NOMO-1 (cell line): ENCODE measurements around the gene DMD.
A peak's percentile ranks its signal among the peaks of the same experiment; 100 is the strongest.
"Not testable (repeated sequence)": the region's sequence is repeated elsewhere in the genome, so short reads cannot be mapped to it uniquely, and the experiment has no call there.

ENCODE experiments used
- DNase-seq, 2 experiments: peaks; one replicate each; lab custom pipeline; 2025; ENCODE audit not compliant: unreplicated experiment in 2 of 2; lab: John Stamatoyannopoulos, UW

The DMD gene

DNA sequence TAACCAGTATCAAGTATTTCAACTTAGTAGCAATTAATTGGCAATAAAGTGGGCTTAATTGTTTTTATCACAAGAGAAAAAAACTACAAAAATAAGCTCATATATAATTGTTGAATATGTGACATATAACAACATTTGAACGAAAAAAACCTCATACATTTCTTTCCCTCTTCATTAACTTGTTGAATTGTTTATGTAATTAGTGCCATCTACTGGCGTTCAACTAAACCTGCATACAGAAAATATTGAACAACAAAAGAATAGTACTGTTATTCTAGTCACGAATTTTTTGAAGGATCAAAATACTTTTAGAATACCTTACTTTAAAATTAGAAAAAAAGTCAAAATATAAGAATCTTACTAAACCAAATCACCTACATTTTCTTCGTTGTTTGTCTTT is 1553.0 kb downstream of the DMD start:
- DNase-seq, result peak in 1 of 2 experiments; percentile 54

DNA sequence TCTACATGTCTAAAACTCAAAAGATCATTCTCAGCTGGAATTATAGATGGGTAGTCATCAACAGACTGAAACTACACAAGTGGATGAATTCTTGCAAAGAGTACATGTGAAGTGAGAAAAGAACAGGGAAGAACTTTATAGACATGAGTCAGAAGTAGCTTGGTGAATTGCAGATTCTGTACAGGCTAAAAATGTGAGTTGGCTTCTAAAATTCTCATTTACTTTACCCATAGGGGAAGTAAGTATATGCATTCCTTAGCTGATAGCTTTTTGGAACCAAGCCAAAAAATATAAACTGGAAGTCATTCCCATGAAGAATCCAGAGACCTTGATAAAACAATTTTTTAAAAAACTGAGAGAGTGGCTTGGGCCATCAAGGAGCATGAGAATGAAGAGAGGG is 1555.3 kb downstream of the DMD start:
- no peak for DNase-seq

DNA sequence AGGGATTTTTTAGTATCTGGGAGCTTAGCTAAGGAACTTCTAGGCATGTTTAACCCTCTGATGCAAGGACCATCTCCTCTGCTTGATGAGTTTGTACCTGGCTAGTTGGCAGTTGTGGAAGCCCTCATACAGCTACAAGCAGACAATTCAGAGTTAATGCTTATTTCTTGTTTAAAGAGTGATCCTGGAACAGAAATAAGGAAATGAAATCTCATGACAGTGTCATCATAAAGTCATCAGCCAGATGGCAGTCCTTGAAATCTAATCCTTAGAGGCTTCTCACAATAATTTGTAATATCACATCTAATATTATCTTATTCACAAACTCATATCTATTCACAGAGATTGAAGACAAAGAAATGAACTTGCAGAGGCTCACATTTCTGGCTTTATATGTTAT is 1557.9 kb downstream of the DMD start:
- DNase-seq, result peak in 1 of 2 experiments; percentile 52

DNA sequence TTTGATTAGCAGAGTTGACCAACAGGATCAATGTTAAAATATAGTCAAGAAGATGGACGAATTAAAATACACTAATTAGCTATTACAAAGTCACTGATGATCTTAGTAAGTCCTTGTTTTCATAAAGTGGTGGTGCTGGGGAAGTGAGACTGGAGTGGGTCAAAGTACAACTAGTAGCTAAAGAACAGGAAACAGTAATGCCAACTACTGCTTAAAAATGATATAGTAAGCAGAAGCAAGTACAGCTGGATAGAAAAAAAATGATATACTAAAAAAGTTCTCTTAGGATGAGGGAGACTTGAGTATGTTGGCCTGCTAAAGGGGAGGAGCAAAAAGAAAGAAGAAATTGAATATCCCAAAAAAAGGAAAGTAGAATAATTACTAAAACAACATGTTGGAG is 1558.7 kb downstream of the DMD start:
- peak; percentile 43 to 81 for DNase-seq

DNA sequence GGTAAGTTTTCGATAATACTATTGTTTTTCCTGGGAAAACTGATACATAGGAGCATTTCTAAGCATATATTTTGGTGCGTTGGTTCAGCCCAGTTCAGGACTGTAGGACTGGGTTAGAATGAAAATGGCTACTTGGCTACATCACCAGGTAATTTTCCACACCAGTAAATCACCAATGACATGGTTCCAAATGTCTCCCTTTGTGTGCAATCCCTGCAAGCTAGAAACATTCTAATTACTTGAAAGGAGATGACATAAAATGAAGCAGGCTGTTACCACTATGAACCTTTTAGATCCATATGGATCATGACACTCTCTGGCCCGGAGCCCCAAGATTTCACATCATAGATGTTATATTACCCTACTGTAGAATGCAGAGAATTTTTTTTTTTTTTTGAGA is 1562.1 kb downstream of the DMD start:
- no peak for DNase-seq

DNA sequence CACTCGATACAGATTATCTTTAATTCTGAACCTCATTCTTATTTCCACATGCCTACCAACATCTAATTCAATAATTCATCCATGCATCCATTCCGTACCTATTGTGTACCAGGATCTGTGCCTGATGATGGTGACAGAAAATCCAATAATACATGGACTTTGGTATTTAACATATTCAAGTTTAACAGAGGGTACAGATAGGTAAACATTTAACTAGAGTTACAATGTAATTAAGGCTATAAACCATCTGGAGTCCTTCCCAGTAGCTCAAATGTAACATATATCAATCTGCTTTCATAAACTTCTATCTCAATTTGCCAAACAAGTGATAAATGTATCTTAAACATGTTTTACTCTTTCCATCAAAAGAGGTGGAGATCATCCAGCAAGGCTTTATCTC is 1578.0 kb downstream of the DMD start:
- DNase-seq, result no peak

DNA sequence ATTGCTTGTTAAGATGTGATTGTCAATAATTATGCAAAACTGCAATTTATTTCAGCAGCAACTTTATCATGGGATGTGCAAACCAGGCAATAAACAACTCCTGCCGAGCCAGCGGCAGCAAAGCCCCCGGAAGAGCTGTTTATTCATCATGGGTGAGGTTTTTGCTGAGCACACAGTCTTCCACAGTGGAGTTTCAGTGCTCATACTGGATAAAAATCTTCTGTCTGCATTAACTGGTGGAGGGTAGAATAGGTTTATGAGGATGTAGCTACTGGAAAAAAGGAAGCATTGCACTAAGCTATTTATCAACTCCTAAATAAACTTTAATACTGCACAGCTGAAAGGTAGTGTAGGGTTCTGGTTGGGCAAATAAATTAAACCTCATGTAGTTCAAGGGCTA is 1582.2 kb downstream of the DMD start:
- DNase-seq, result no peak

DNA sequence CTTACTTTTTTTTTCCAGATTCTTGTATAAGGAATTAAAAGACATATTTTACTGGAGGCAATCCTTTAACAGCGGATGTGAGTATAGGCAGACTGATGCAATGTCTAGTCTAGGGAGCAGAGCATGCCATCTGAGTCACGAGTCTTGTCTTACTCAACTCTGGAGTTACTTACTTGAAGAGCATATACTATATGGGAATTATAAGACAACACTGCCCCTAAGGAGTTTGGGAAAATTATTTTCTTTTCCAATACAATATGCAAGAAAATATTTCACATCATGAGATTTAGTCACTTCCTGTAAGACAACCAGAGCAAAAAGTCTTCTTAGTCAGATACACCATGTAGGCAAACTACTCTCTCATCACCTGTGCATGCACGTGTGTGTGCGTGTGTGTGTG is 1602.2 kb downstream of the DMD start:
- peak in 1 of 2 experiments; percentile 11 for DNase-seq

DNA sequence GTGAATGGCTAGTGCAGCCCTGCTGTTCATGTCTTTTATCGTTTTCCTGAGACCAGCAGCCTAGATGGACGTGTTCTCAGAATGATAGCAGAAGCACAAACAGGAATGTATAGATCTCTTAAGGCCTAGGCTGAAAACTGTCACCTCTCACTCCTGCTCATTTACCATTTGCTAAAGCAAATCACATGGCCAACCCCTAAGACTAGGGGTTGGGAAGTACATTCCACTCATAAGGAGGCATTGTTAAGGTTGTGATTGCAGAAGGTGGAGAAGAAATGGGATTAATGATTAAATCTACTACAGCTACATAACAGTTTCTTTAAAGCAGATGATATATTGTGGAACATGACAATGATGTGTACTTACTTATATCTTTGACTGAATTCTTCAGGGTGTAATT is 1602.7 kb downstream of the DMD start:
- no peak for DNase-seq

DNA sequence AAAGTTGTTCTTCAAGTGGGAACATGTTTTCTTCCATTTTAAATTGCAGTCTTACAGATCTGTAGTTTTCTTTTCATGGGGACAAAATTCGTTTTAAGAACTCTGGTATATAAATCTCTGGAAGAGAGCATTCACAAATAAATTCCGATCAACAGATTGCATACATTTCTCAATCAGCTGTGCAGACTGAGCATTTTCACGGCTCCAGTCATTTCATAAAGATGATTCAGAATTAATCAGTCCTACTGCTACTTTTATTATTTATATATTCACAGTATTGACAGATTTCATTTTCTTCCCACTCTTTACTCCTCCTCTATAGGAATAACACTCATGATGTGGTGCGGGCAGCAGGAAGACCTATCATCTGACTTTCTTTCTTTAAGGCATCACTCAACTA is 1604.6 kb downstream of the DMD start:
- no peak for DNase-seq

DNA sequence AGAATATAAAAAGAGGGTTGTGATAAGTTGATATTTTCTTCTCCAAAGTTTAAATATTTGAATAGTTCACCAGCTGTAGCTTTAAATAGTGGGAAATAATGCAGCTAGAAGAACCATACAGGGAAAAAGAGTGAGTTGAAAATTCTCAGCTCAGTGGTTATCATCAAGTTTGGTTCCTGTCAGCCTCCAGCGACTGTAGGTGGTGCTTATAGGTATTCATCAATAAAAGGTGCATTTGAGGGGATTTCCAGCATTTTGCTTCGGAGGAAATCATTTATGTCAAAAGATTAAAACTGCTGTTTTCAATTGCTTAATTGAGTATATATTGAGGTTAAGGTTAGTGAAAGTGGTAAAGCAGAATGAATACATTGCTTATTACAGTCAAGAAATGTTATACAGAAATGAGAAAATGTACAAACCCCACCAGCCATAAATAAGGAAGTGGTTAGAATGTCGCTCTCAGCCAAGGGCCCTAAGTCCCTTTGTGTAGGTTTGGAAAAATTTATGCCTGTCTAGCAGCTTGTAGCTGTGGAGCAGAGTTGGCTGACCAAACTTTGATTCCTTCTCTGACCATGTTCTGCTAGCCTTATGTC is 1606.6 kb downstream of the DMD start:
- DNase-seq, result peak; percentile 46 to 54

DNA sequence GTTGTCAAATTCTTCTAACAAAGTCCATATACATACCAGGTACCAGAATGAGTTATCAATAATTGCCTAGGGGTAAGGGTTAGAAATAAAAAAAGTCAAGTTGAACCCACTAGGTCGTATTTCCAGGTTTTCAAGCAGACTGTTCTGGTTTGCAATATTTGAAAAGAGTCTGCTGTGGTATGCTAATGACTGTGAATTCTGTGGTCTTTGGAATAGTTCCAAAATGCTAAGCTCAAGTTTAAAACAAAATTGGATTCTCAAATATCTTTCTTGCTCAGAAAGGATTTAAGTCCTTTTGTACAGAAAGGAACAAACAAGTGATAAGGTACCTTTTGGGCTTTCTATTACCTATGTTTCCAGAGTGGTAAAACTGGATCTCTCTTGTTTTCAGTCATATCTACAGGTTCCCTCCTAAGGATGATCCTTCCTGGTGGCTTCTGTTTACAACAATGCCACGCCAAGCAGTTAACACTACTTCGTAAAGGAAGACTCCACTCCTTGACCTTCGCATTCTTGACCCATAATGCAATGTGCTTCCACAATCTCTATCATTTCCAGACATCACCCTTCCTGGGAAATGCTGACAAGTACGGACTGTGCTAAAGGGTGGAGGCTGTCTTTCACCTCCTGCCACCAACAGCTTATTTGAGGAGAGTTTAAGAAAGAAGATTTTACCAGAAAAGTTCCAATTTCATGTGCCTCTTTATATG is 1607.8 kb downstream of the DMD start:
- no peak for DNase-seq

DNA sequence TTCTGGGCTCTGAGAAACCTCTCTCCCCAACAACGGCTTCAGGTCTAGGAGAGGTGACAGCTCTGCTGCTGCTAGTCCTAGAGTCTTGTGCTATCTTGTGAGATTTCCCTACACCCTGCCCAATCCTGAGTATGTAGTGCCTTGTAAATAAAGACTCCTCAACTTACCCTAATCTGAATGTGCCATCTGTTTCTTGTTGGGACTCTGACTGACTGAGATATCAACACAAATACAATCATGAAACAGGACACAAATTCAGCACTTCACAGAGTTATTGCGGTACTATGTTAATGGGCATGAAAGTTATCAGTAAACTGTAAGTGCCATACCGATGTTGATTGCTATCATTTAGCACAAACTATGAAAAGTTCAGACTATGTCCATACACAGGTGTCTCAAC is 1610.5 kb downstream of the DMD start:
- DNase-seq, result no peak

DNA sequence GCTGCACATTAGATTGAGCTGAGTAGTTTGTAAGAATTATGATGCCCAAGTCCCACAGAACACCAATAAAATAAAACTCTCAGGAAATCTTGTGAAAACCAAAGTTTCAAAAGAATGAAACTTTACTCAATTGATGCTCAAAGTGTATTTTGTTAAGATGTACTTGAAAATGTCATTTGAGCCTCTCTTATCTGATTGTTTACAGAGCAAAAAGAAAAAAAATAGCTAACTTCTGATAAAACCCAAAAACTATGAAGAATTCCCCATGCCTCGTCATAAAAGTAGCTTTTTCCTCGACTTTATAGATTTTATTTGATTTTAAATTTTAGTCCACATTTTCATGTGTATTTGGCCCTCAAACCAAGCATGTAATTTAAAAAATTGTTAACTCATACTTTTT is 1618.0 kb downstream of the DMD start:
- DNase-seq, result no peak

DNA sequence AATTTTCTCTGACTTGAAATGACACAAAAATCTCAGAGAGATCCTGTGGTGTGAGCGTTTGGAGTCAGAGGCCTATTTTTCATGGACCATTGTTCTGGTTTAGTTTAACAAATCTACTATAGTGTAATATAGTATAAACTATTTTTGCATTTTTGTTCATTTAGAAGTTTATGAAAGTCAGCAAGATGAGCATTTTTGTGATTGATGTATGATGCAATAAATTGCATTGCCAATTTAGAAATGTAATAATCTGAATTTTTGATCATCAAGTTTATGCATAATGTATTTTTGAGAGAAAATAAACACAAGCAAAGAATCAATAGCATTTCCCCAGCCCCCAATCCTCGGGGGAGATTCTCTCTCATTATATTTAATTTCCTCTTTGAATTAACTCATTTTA is 1620.0 kb downstream of the DMD start:
- no peak for DNase-seq

DNA sequence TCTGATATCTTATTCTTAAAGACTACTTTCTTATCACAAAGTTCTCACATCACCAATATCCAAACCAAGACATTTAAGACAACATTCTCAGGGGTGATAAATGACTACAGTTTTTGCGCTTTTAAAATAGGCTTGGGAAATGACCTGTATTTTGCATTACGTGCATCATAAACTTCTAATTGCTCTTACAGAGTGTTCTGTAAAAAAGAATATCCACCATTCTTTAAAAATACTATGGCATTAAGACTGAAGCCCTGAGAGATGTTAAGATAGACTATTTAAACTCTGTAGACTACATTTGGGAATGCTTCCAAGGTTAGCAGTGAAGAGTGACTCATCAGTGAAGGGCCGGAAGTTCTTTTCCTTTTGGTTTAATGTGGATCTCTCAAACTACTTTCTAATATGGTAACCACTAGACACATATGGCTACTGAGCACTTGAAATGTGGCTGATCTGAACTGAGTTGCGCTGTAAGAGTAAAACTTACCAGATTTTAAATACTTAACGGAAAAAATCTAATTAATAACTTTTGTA is 1620.7 kb downstream of the DMD start:
- no peak for DNase-seq

DNA sequence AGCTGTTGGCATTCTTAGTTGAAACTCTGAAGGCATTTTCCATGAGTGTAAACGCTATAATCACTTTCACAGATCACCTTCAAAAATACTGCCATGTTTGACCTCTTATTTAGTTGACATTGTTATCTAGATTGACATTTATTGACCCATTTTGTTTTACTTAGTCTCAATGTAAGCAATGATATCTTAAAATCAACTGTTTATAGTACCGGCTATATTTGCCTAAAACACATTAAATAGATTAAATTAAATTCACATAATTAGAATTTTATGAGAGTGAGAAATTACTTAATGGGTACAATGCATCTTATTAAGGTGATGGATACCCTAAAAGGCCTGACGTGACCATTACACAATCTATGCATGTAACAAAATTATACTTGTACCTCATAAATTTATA is 1621.8 kb downstream of the DMD start:
- DNase-seq, result no peak

DNA sequence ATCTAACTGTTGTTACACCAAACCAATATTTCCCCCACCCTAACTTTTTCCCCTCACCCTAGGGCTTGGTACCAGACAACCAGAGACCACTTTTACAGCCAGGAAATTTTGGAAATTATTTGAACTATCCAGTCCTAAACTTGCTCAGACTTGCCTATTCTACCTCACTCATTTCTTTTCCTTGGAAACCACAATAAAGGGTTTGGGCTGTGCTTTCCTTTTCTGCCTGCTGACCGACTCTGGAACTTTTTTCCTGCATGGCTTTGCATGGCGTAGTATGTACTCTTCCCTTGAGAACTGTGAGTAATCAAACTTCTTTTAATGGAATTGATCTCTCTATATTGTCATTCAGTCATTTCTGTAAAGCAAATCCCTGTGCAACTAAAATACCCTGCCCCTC is 1623.0 kb downstream of the DMD start:
- DNase-seq, result no peak

DNA sequence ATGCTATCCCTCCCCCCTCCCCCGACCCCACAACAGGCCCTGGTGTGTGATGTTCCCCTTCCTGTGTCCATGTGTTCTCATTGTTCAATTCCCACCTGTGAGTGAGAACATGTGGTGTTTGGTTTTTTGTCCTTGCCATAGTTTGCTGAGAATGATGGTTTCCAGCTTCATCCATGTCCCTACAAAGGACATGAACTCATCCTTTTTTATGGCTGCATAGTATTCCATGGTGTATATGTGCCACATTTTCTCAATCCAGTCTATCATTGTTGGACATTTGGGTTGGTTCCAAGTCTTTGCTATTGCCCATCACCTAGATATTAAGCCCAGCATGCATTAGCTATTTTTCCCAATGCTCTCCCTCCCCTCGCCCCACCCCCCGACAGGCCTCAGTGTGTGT is 1627.5 kb downstream of the DMD start:
- DNase-seq, result not testable (repeated sequence)

DNA sequence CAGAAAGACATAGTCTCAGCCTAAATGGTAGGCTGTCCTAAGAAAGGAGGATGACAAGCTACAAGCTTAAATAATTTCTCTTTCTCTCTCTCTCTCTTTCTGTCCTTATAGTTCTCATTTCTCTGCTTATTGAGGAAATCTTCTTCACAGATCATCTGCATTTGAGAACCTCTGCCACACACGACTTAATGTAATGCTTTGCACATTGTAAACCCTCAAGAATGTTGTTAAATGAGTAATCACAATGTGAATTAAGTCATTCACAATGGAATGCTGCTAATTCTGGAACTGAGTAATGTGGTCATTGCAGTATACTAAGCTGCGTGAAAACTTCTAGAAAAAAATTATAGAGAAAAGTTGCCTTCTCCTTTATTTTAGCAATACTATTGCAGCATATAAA is 1630.6 kb downstream of the DMD start:
- DNase-seq, result no peak

DNA sequence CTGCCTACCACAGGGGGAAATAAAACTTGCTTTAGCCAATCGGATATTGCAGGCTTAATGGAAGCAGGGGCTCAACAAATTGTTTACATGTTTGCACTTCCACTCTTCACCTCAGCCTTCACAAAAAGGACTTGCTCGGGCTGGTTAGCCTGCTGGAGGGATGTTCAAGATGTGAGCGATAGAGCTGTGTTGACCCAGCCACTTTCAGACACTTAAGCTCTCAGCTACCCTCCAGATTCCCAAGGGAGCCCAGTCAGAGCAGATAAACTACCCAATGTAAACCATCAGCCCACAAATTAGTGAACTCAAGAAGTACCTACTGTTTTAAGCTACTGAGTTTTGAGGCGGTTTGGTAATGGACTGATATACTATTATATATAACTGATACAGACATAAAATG is 1631.1 kb downstream of the DMD start:
- DNase-seq, result no peak

DNA sequence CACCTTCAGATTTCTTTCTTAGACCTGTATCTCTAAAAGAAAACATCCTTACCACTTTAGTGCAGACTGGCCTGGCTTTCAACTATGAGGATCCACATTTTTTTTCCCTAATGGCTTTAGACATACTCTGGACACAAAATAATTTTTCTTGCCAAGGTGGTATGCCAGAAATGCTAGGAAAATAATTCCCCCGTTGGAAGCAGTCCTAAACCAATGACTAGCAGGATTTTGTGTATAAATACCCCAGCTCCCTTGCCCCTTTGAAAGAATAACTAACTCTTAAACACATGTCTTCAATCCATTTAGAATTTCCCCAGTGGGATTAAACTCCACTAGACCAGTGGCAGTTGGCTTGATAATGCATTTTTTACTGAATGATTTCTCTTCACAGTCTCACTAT is 1639.0 kb downstream of the DMD start:
- DNase-seq, result no peak

DNA sequence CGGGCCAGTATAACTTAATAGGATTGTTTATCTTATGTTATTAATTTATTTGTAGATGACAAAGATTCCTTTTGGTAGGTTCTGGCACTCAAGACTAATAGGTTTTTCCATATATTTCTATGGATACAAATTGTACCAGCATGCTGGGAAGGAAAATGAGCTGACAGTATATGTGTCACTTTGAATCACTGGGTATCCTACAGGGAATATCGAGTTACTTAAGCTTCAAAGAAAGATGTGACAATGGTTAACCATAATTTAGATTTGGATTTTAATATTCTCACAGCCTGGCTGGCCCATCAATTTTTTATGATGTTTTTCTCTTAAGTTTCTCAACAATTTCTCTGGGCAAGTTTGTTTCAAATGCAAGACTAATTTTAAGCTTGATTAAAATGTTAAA is 1640.7 kb downstream of the DMD start:
- DNase-seq, result no peak
